ENCODE results near the gene PKP2. TPM values are rescaled to one million over a fixed set of nuclear protein-coding genes. Genes with fewer than 3 reads are reported as not detected.

The PKP2 gene
- total RNA-seq (2014; rRNA removed) = 1.9 and 2.8 TPM in 2 replicates
- 11.7 TPM for polyA plus RNA-seq (2012)

- no peak for DNase-seq (ENCODE audit: low read depth)
Observed at GRCh38 chr12:32896432-32897280, at the start of gene PKP2. TSS of gene PKP2 (minus strand) at chr12:32896777. CDS start at chr12:32896731, 46 bp downstream.

DNA sequence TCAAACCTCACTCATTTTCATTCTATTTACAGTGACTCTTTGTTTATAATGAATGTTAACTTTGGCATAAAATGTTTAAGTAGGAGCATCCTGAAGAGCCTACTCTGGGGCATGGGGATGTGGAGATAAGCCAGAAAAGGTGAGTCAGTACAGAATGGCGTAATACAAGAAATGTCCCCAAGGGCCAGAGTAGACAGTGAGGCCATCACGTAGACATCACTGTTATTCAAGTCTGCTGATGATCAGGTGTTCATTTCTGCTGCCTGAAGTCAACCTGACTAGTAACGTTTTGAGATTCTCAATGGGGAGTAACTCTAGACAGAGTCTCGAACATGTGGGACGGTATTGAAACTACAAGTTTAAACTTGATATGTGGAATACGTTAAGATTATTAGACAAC, 47.6 kb upstream of the PKP2 start:
- peak; percentile 25 for DNase-seq (ENCODE audit: low read depth)

GRCh38 chr12:32939801-32940200, 43.2 kb upstream of the PKP2 start:
- no peak for DNase-seq (ENCODE audit: low read depth)

DNA sequence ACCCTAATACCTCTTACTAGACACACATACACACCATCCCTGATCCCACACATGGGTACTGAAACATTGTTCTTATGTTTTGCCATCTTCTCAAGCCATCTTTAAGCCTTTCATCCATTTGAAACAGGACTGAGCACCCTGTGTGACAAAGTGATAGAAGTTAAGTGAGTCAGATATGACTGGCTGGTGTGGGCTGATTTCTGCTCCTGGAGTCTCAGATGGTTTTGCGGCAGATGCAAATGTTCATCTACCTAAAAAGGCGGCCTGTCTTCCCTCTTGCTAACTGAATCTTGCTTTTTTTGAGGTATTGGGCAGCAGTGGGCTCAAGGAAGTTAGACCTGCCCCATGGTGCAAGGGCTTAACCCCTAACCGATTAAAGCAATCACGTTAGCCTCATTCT, 30.4 kb upstream of the PKP2 start:
- DNase-seq (ENCODE audit: low read depth) = no peak

GRCh38 chr12:32926356-32926755, 29.8 kb upstream of the PKP2 start:
- DNase-seq (ENCODE audit: low read depth) = no peak

- no peak for DNase-seq (ENCODE audit: low read depth)
Observed at GRCh38 chr12:32922546-32923297, 26.1 kb upstream of the PKP2 start.

DNA sequence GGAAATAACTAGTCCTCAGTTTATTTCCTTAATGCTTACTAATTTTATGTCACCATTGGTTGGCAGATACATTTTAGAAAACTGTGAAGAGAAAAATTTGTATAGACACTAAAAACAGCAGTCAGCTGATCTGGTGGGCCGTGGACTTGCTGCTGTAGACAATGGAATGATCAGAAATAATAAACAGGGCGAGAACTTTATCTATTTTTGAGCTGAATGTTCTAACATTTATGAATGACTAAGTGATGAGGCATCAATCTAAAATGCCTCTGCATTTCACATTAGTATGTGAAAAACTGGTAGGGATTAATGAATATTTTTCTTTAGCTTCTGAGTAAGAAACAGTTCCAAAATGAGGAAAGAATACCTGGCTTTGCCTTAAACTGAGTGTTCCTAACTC, 24.8 kb upstream of the PKP2 start:
- peak; percentile 82 for DNase-seq (ENCODE audit: low read depth)

- DNase-seq (ENCODE audit: low read depth) = peak; percentile 62
Observed at GRCh38 chr12:32920506-32921085, 24.0 kb upstream of the PKP2 start.

DNA sequence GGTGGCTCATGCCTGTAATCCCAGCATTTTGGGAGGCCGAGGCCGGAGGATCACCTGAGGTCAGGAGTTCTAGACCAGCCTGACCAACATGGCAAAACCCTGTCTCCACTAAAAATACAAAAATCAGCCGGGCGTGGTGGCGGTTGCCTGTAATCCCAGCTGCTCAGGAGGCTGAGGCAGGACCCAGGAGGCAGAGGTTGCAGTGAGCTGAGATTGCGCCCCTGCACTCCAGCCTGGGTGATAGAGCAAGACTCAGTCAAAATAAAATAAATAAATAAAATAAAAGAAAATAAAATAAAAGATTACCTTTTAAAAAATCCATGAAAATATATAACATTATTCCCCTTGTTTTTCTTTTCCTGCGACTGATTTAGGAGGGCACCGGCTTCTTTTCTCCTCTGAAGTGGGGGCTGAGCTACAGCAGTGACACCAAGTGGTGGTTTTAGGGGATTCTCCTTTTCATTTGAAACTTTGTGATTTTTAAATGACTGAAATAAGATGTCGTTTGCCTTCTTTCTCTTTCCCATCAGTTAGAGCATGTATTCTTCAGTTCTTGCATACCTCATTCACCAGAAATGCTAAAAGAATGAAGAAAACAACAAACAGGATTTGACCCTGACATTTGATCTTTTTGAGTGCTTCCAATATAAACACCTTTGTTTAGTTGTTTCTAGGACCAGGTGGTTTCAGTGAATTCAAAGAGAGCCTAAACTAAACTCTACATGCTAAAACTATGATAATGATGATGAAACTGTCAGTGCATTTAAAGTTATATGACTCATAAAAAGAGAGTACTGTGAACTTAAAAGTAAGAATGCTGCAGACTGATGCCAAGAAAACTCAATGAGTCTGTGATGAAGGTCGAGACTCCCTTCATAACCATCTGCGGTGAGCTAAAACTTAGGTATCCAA, 22.6 kb upstream of the PKP2 start:
- DNase-seq (ENCODE audit: low read depth) = peak; percentile 73

- DNase-seq (ENCODE audit: low read depth) = peak; percentile 92
Observed at GRCh38 chr12:32917094-32917611, 20.6 kb upstream of the PKP2 start.

- DNase-seq (ENCODE audit: low read depth) = no peak
Observed at GRCh38 chr12:32907898-32908476, 11.4 kb upstream of the PKP2 start.

DNA sequence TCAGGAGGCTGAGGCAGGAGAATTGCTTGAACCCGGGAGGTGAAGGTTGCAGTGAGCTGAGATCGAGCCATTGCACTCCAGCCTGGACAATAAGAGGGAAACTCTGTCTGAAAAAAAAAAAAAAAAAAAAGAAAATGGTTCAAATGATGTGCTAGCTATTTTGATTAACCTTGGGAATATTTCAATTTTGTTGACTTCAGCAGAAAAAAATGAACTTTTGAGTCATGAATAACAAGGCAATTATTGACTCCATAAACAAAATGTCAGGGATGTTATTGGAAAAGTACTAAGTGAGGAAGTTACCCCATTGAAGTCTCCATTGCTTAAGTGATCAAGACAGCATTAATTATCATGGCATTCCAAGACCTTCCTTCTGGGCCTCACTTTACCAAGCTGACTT, 10.6 kb upstream of the PKP2 start:
- DNase-seq (ENCODE audit: low read depth) = no peak

GRCh38 chr12:32906399-32907165, 10.0 kb upstream of the PKP2 start:
- no peak for DNase-seq (ENCODE audit: low read depth)

GRCh38 chr12:32903763-32904162, 7.2 kb upstream of the PKP2 start:
- no peak for DNase-seq (ENCODE audit: low read depth)

GRCh38 chr12:32903318-32903717, 6.7 kb upstream of the PKP2 start:
- DNase-seq (ENCODE audit: low read depth) = no peak

GRCh38 chr12:32902287-32902997, 5.9 kb upstream of the PKP2 start:
- no peak for DNase-seq (ENCODE audit: low read depth)

- DNase-seq (ENCODE audit: low read depth) = no peak
Observed at GRCh38 chr12:32901553-32901952, 5.0 kb upstream of the PKP2 start.

DNA sequence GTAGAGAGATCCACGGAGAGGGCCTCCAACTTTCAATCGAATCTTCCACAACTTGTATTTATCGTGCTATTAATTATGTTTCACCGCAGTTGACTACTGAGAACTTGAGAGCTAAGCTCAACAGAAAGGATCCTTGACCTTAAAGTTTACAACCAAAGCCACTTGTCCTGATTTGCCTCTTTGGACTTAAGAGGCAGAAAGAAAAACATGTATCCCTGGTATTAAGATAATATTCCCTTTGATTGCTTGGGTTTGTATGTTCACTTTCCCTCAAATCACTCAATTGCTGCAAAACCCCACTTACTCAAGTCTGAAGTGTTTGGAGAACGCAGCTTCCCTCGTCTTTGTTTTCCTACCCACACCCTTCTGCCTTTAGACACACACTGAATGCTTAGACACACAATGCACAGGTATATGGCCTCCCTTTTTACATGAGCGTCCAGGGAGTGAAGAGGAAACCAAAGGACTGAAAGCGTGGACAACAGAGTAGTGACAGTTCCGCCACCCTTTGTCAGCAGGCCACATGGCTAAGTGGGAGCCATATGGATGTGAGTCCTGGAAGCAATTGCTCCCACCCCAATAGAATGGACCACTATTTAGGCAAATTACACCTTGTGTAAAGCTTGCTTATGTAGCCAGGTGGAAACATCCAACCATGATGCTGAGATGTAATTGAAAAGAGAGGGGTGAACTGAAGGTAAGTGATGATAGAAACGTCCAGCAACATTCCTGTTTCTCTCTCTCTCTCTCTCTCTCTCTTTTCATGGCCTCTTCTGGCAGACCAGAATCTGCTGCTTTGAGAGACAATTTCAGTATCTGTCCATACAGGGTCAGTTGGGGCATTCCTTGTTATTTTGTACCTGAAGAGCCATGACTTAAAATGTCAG, 1.4 kb upstream of the PKP2 start:
- DNase-seq (ENCODE audit: low read depth) = no peak

All from LHCN-M2 (cell line).